Peyer's patch (tissue), 4 donors: ENCODE results near the gene C1RL. TPM values are rescaled to one million over a fixed set of nuclear protein-coding genes. Genes with fewer than 3 reads are reported as not detected.
"Not testable (repeated sequence)": the region's sequence is repeated elsewhere in the genome, so short reads cannot be mapped to it uniquely, and the experiment has no call there.

Experiments
- DNase-seq, 3 donors: peaks; one replicate each; pipeline ENCODE4 v3.0.0-alpha.2; 2017 to 2019
- H3K27ac ChIP-seq, 4 donors: fragments of 200-600 bp; sonication (generic); one replicate each; pipeline ENCODE4 v1.5.1; 2016 to 2019
- H3K27me3 ChIP-seq, 2 donors: fragments of 200-600 bp; sonication (generic); one replicate each; pipeline ENCODE4 v1.5.1; 2019
- H3K36me3 ChIP-seq, 3 donors: fragments of 200-600 bp; sonication (generic); one replicate each; pipeline ENCODE4 v1.5.1; 2016 to 2019
- H3K4me1 ChIP-seq, 4 donors: fragments of 200-600 bp; sonication (generic); one replicate each; pipeline ENCODE4 v1.5.1; 2016 to 2019
- H3K4me3 ChIP-seq, 4 donors: fragments of 200-600 bp; sonication (generic); 1 replicate in 3 of 4; 2 replicates in 1 of 4; pipeline ENCODE4 v1.5.1; 2016 to 2019; ENCODE audit warnings: mild to moderate bottlenecking in 1 of 4
- H3K9me3 ChIP-seq, 4 donors: fragments of 200-600 bp; sonication (generic); one replicate each; pipeline ENCODE4 v1.5.1; 2016 to 2019; ENCODE audit warnings: mild to moderate bottlenecking in 1 of 4
- CTCF ChIP-seq, 6 experiments: fragments of 450-650 bp in 4 of 6; fragments of 200-600 bp in 2 of 6; sonication (generic) in 1 of 6; IDR thresholded peaks; one replicate each; pipeline ENCODE4 v1.5.1; 2017 to 2019; ENCODE audit warnings: antibody characterized with exemption in 6 of 6, mild to moderate bottlenecking in 3 of 6, moderate library complexity in 1 of 6
- POLR2A ChIP-seq, 2 donors: fragments of 450-650 bp; IDR thresholded peaks; one replicate each; pipeline ENCODE4 v1.5.1; 2017; ENCODE audit warnings: antibody characterized with exemption in 2 of 2, mild to moderate bottlenecking in 2 of 2, moderate library complexity in 2 of 2
- total RNA-seq, 4 donors: library from RNA; depleted of rRNA; stranded (reverse); fragments of >200 nt; gene quantifications; one replicate each; pipeline ENCODE4 v1.1.0, GENCODE V29; 2016

Gene C1RL
- total RNA-seq, 4 donors from 2014 or later: 44.6 to 87.7 (median 51.5) TPM

- Histone ChIP-seq H3K4me3 (peak within 1 kb of the TSS; percentile 12 to 45 (median 24)), H3K4me1 (no peaks in the 10 kb centered on the region), H3K9me3 (no peaks in the 10 kb centered on the region), H3K27me3 (no peaks in the 10 kb centered on the region), H3K27ac (peak within 1 kb of the TSS; percentile 60 to 87 (median 66)), H3K36me3 (no peaks in the 10 kb centered on the region)
- peak in 1 of 3 donors; percentile 65 for DNase-seq
- TF ChIP-seq CTCF (IDR thresholded peaks at IDR 0.05) (peak in 5 of 6 experiments; percentile 14 to 61 (median 52)), POLR2A (IDR thresholded peaks at IDR 0.05) (no peak)
Observed at GRCh38 chr12:7060353-7060954, 48.6 kb downstream of the C1RL start, which contains the start of gene C1S. Gene C1S (plus strand): TSS chr12:7060718. CDS start chr12:7061913, 1,195 bp downstream.

GRCh38 chr12:7059780-7060179, 49.2 kb downstream of the C1RL start:
- Histone ChIP-seq H3K4me3 (no peak overlapping the region), H3K36me3 (no peaks in the 10 kb centered on the region), H3K4me1 (no peaks in the 10 kb centered on the region), H3K9me3 (no peaks in the 10 kb centered on the region), H3K27ac (peak overlapping the region in 3 of 4 donors; percentile 1 to 87 (median 46)), H3K27me3 (no peaks in the 10 kb centered on the region)
- DNase-seq: no peak
- TF ChIP-seq POLR2A (IDR thresholded peaks at IDR 0.05): no peak

GRCh38 chr12:7058850-7059395, 50.1 kb downstream of the C1RL start:
- H3K27me3 ChIP-seq: no peaks in the 10 kb centered on the region
- H3K4me1 ChIP-seq: no peaks in the 10 kb centered on the region
- H3K9me3 ChIP-seq: no peaks in the 10 kb centered on the region
- H3K36me3 ChIP-seq: no peaks in the 10 kb centered on the region
- no peak overlapping the region for H3K4me3 ChIP-seq
- TF ChIP-seq CTCF (IDR thresholded peaks at IDR 0.05) (no peak), POLR2A (IDR thresholded peaks at IDR 0.05) (no peak)
- no peak for DNase-seq
- H3K27ac ChIP-seq: no peak overlapping the region

- TF ChIP-seq POLR2A (IDR thresholded peaks at IDR 0.05): no peak
- no peak for TF ChIP-seq CTCF (IDR thresholded peaks at IDR 0.05)
- H3K4me1 ChIP-seq: no peaks in the 10 kb centered on the region
- no peak overlapping the region for H3K4me3 ChIP-seq
- H3K27me3 ChIP-seq: no peaks in the 10 kb centered on the region
- H3K9me3 ChIP-seq: no peaks in the 10 kb centered on the region
- no peaks in the 10 kb centered on the region for H3K36me3 ChIP-seq
- H3K27ac ChIP-seq: no peak overlapping the region
- DNase-seq: peak in 1 of 3 donors; percentile 61
Observed at GRCh38 chr12:7058163-7058845, 50.7 kb downstream of the C1RL start.

- DNase-seq, H3K27ac ChIP-seq, H3K9me3 ChIP-seq, H3K27me3 ChIP-seq, H3K4me3 ChIP-seq, H3K36me3 ChIP-seq, H3K4me1 ChIP-seq: not testable (repeated sequence)
Observed at GRCh38 chr12:7055736-7056135, 53.3 kb downstream of the C1RL start.

- Histone ChIP-seq H3K36me3 (no peaks in the 10 kb centered on the region), H3K4me1 (no peaks in the 10 kb centered on the region), H3K4me3 (no peak overlapping the region), H3K27me3 (no peaks in the 10 kb centered on the region), H3K9me3 (no peaks in the 10 kb centered on the region), H3K27ac (no peak overlapping the region)
- DNase-seq: no peak
- no peak for TF ChIP-seq POLR2A (IDR thresholded peaks at IDR 0.05)
- no peak for TF ChIP-seq CTCF (IDR thresholded peaks at IDR 0.05)
Observed at GRCh38 chr12:7054925-7055324, 54.1 kb downstream of the C1RL start.

GRCh38 chr12:7049973-7050372, 59.0 kb downstream of the C1RL start:
- not testable (repeated sequence) for H3K27me3 ChIP-seq, H3K9me3 ChIP-seq, H3K27ac ChIP-seq, H3K4me3 ChIP-seq, DNase-seq, H3K4me1 ChIP-seq, H3K36me3 ChIP-seq

- H3K4me3 ChIP-seq, H3K9me3 ChIP-seq, H3K27ac ChIP-seq, H3K27me3 ChIP-seq, H3K4me1 ChIP-seq, H3K36me3 ChIP-seq, DNase-seq: not testable (repeated sequence)
Observed at GRCh38 chr12:7049445-7049951, 59.5 kb downstream of the C1RL start.
